Measurements from ENCODE around the gene HRH1. TPM values are rescaled to one million over a fixed set of nuclear protein-coding genes. Genes with fewer than 3 reads are reported as not detected.

Gene HRH1
- total and polyA plus RNA-seq, 2 of the 13 experiments (the other 11 are each of a cell fraction or from before 2014, with no cell fraction given), result not detected

DNA sequence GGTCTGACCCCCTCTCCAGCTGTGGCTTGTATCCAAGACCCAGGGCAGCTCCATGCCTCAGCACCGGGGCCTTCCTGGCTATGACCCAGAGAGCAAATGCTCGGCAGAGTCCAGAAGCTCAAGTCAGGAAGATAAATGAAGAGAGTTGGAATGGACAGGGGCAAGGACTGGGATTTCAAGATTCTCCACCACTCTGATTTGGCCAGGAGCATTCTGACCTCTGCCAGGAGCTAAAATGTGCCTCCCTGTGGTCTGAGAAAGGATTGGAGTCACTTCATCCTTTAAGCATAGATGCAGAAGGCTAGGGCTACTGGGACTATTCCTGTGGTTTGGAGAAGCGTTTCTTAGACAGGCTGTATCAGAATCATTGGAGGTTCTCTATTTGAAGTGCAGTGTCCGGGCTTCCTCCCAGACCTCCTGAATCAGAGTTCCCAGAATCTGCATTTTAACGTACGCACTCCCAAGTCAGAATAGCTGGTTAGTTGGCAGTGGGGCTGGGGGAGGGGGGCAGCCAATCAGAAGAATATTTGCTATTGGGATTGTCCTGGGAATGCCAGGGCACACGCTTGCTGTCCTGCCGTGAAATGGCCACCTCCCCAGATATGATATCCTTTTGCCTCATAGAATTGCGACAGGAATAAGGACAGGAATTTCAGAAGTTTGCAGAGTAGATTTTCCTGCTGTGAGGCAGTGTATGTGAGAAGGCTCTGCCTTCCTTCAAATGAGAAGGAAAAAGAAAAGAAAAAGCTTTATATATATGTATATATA is 57.4 kb downstream of the HRH1 start:
- Histone ChIP-seq H3K9ac (ENCODE audit: insufficient read depth, low read depth, low read length) (no peak overlapping the region), H3K4me3 (replicated peaks in 1 of 3; ENCODE audit: insufficient read depth in 1 of 3, low read depth in 2 of 3, low read length in 3 of 3) (no peak overlapping the region), H3K4me1 (ENCODE audit: insufficient read depth, low read length) (no peaks in the 10 kb centered on the region), H3K4me2 (ENCODE audit: low read depth, low read length) (no peak overlapping the region), H4K20me1 (ENCODE audit: insufficient read depth, low read length) (no peaks in the 10 kb centered on the region), H3K79me2 (ENCODE audit: insufficient read depth, low read length) (no peaks in the 10 kb centered on the region), H3K36me3 (replicated peaks in 1 of 2; ENCODE audit: control insufficient read depth in 1 of 2, insufficient read depth in 2 of 2, low read length in 2 of 2) (no peaks in the 10 kb centered on the region), H2AFZ (ENCODE audit: low read length) (no peak overlapping the region), H3K27ac (ENCODE audit: extremely low read length, insufficient read depth, low read length) (no peak overlapping the region), H3K9me3 (ENCODE audit: low read length) (no peaks in the 10 kb centered on the region), H3K27me3 (ENCODE audit: control insufficient read depth in 1 of 2, insufficient read depth in 2 of 2, low read length in 2 of 2) (peaks cover 0 to 30% of the 10 kb centered on the region in 2 experiments; a peak in 2 of 5 replicates)
- DNase-seq (ENCODE audit: low spot score) (no peak), FAIRE-seq (no peak), ATAC-seq (no peak)
- no TSS peak for BruUV-seq (replicated peaks)
- ChIA-PET CTCF (ENCODE audit: low intra/inter-chr PET ratio, low total read pairs) (no interaction called here), POLR2A (no interaction called here)
- no peak for TF ChIP-seq TAF1 (CRISPR knock-in tag; IDR thresholded peaks at IDR 0.05)
- TF ChIP-seq ZMYM2 (CRISPR knock-in tag; IDR thresholded peaks at IDR 0.05), result no peak
- intact Hi-C loops (cut with micrococcal nuclease; ENCODE audit: unreplicated experiment) (no loop called here), in situ Hi-C loops (cut with HindIII; ENCODE audit: extremely low pct_ligation_motif_present, low pct_unique_long_range_greater_than_20kb) (no loop called here)
- WGBS (ENCODE audit: low lambda C conversion rate), result 24% methylated on average over 8 of the region's 9 CpGs

DNA sequence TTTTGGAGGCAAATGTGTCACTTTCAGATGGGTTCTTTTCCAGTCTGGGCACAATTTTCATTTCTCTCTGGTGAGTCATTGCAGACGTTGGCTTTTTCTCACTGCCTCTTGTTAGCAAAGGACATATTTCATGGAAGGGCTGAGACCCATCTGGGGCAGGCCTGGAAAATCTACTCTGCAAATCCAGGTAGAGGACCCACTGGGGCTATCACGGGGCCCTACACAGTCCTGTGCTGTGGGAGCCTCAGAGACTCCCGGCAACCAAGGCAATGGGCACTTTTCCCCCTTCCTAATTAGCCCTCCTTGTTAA is 58.0 kb downstream of the HRH1 start:
- Histone ChIP-seq H2AFZ (ENCODE audit: low read length) (no peak overlapping the region), H3K9ac (ENCODE audit: insufficient read depth, low read depth, low read length) (no peak overlapping the region), H3K4me3 (replicated peaks in 1 of 3; ENCODE audit: insufficient read depth in 1 of 3, low read depth in 2 of 3, low read length in 3 of 3) (no peak overlapping the region), H3K27ac (ENCODE audit: extremely low read length, insufficient read depth, low read length) (no peak overlapping the region), H3K4me1 (ENCODE audit: insufficient read depth, low read length) (no peaks in the 10 kb centered on the region), H4K20me1 (ENCODE audit: insufficient read depth, low read length) (no peaks in the 10 kb centered on the region), H3K36me3 (replicated peaks in 1 of 2; ENCODE audit: control insufficient read depth in 1 of 2, insufficient read depth in 2 of 2, low read length in 2 of 2) (no peaks in the 10 kb centered on the region), H3K4me2 (ENCODE audit: low read depth, low read length) (no peak overlapping the region), H3K9me3 (ENCODE audit: low read length) (no peaks in the 10 kb centered on the region), H3K27me3 (ENCODE audit: control insufficient read depth in 1 of 2, insufficient read depth in 2 of 2, low read length in 2 of 2) (peaks cover 0 to 27% of the 10 kb centered on the region in 2 experiments; a peak in 2 of 5 replicates), H3K79me2 (ENCODE audit: insufficient read depth, low read length) (no peaks in the 10 kb centered on the region)
- FAIRE-seq (no peak), DNase-seq (ENCODE audit: low spot score) (no peak), ATAC-seq (no peak)
- CTCF ChIA-PET (ENCODE audit: low intra/inter-chr PET ratio, low total read pairs), result no interaction called here
- no peak for TF ChIP-seq ZNF841 (CRISPR knock-in tag; IDR thresholded peaks at IDR 0.05; ENCODE audit: borderline replicate concordance)
- TF ChIP-seq, protein P1, sequence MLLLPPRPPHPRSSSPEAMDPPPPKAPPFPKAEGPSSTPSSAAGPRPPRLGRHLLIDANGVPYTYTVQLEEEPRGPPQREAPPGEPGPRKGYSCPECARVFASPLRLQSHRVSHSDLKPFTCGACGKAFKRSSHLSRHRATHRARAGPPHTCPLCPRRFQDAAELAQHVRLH (CRISPR knock-in tag; IDR thresholded peaks at IDR 0.05; ENCODE audit: borderline replicate concordance, low read depth), result no peak
- TF ChIP-seq EP300 (IDR thresholded peaks at IDR 0.05; ENCODE audit: low read depth in 2 of 2, low read length in 2 of 2), result no peak
- TF ChIP-seq EP300 (CRISPR knock-in tag; IDR thresholded peaks at IDR 0.05; ENCODE audit: borderline replicate concordance), result no peak
- 17% methylated on average over 3 of the region's 3 CpGs for WGBS (ENCODE audit: low lambda C conversion rate)
- BruUV-seq (replicated peaks), result no TSS peak
- POLR2A ChIA-PET, result no interaction called here
- intact Hi-C loops (cut with micrococcal nuclease; ENCODE audit: unreplicated experiment), result no loop called here
- in situ Hi-C loops (cut with HindIII; ENCODE audit: extremely low pct_ligation_motif_present, low pct_unique_long_range_greater_than_20kb), result no loop called here
